ENCODE results near the gene RHOH.
"Not testable (repeated sequence)": the region's sequence is repeated elsewhere in the genome, so short reads cannot be mapped to it uniquely, and the experiment has no call there.

Gene RHOH

GRCh38 chr4:40196724-40197281 is at the start of gene RHOH:
TSS of gene RHOH (plus strand) at chr4:40197031. CDS start at chr4:40243387, 46,356 bp downstream.
- DNase-seq = peak; percentile 91

- not testable (repeated sequence) for DNase-seq
Measured at GRCh38 chr4:40147490-40147889, 49.3 kb upstream of the RHOH start.

- peak; percentile 82 for DNase-seq
Measured at GRCh38 chr4:40149960-40150385, 46.9 kb upstream of the RHOH start.

GRCh38 chr4:40150932-40151331 is 45.9 kb upstream of the RHOH start:
- DNase-seq = no peak

GRCh38 chr4:40152637-40153036 is 44.2 kb upstream of the RHOH start:
- DNase-seq = no peak

GRCh38 chr4:40157436-40157835 is 39.4 kb upstream of the RHOH start:
- DNase-seq = peak; percentile 44

GRCh38 chr4:40160258-40160657 is 36.6 kb upstream of the RHOH start:
- no peak for DNase-seq

GRCh38 chr4:40164459-40164858 is 32.4 kb upstream of the RHOH start:
- DNase-seq = no peak

GRCh38 chr4:40165916-40166315 is 30.9 kb upstream of the RHOH start:
- no peak for DNase-seq

GRCh38 chr4:40168070-40168469 is 28.8 kb upstream of the RHOH start:
- no peak for DNase-seq

GRCh38 chr4:40170588-40170987 is 26.2 kb upstream of the RHOH start:
- no peak for DNase-seq

GRCh38 chr4:40173470-40173875 is 23.4 kb upstream of the RHOH start:
- no peak for DNase-seq

- no peak for DNase-seq
Measured at GRCh38 chr4:40176602-40177001, 20.2 kb upstream of the RHOH start.

- DNase-seq = no peak
Measured at GRCh38 chr4:40177591-40177990, 19.2 kb upstream of the RHOH start.

- DNase-seq = no peak
Measured at GRCh38 chr4:40178672-40179071, 18.2 kb upstream of the RHOH start.

GRCh38 chr4:40179360-40179759 is 17.5 kb upstream of the RHOH start:
- no peak for DNase-seq

- DNase-seq = peak; percentile 71
Measured at GRCh38 chr4:40180356-40180755, 16.5 kb upstream of the RHOH start.

- DNase-seq = no peak
Measured at GRCh38 chr4:40182001-40182400, 14.8 kb upstream of the RHOH start.

- DNase-seq = peak; percentile 56
Measured at GRCh38 chr4:40182954-40183353, 13.9 kb upstream of the RHOH start.

GRCh38 chr4:40183615-40184411 is 13.0 kb upstream of the RHOH start:
- peak; percentile 25 for DNase-seq

GRCh38 chr4:40185830-40186664 is 10.8 kb upstream of the RHOH start:
- DNase-seq = no peak

GRCh38 chr4:40186665-40187014 is 10.2 kb upstream of the RHOH start:
- no peak for DNase-seq

- DNase-seq = no peak
Measured at GRCh38 chr4:40187386-40187906, 9.4 kb upstream of the RHOH start.

GRCh38 chr4:40190019-40190418 is 6.8 kb upstream of the RHOH start:
- no peak for DNase-seq

Measured in MV-4-11 (cell line).